ENCODE data around the gene GPATCH8.

DNA sequence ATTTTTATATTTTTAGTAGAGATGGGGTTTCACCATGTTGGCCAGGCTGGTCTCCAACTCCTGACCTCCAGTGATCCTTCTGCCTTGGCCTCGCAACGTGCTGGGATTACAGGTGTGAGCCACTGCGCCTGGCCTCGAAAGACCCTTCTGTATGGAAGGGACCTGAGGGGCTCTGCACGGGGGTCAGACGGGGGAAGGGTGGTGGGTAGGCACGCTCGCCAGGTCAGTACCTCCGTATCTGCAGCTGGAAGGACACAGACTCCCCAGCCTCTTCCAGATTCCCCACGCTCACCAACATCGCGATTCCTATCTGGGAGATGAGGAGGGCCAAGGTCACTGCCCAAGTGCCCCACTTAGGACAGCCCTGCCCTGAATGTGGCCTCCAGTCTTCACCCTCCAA lies 126.4 kb downstream of the GPATCH8 start:
- TF ChIP-seq, protein P1, sequence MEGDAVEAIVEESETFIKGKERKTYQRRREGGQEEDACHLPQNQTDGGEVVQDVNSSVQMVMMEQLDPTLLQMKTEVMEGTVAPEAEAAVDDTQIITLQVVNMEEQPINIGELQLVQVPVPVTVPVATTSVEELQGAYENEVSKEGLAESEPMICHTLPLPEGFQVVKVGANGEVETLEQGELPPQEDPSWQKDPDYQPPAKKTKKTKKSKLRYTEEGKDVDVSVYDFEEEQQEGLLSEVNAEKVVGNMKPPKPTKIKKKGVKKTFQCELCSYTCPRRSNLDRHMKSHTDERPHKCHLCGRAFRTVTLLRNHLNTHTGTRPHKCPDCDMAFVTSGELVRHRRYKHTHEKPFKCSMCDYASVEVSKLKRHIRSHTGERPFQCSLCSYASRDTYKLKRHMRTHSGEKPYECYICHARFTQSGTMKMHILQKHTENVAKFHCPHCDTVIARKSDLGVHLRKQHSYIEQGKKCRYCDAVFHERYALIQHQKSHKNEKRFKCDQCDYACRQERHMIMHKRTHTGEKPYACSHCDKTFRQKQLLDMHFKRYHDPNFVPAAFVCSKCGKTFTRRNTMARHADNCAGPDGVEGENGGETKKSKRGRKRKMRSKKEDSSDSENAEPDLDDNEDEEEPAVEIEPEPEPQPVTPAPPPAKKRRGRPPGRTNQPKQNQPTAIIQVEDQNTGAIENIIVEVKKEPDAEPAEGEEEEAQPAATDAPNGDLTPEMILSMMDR (IDR thresholded peaks at IDR 0.05) = no peak
- no peak for TF ChIP-seq POLR2A (IDR thresholded peaks at IDR 0.05)
